Esophagus squamous epithelium (tissue), 4 donors: ENCODE data around the gene TUBB6.

ENCODE experiments used
- POLR2A ChIP-seq, 4 donors: fragments of 450-650 bp; IDR thresholded peaks; one replicate each; pipeline ENCODE4 v1.6.1; 2017; ENCODE audit warnings: antibody characterized with exemption in 4 of 4, mild to moderate bottlenecking in 4 of 4, moderate library complexity in 3 of 4
- TF ChIP-seq, protein P1 (sequence below), 6 experiments: fragments of 450-650 bp in 4 of 6; fragments of 200-600 bp in 2 of 6; sonication (generic) in 2 of 6; IDR thresholded peaks; one replicate each; pipeline ENCODE4 v1.5.1; 2016 to 2019; ENCODE audit warnings: antibody characterized with exemption in 6 of 6, mild to moderate bottlenecking in 4 of 6, moderate library complexity in 4 of 6

DNA sequence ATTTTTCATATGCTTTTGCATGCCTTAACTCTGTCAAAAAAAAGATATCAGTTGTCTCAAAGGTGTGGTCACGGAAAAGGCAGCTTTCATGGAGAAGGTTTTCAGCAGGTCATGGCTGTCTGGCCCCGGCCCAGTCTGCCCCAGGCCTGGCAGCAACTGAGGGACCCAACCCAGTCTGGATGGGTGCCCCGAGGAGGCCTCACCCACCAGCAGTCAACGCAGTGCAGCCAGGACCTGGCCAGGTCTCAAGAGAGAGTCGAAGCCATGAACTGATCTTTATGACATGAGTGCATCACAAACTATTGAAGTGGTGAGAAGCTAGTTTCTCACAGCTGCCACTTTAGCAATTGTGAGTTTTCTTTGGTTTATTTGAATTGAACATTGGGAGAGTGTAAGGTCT, 7.9 kb downstream of the TUBB6 start:
- TF ChIP-seq, protein P1, sequence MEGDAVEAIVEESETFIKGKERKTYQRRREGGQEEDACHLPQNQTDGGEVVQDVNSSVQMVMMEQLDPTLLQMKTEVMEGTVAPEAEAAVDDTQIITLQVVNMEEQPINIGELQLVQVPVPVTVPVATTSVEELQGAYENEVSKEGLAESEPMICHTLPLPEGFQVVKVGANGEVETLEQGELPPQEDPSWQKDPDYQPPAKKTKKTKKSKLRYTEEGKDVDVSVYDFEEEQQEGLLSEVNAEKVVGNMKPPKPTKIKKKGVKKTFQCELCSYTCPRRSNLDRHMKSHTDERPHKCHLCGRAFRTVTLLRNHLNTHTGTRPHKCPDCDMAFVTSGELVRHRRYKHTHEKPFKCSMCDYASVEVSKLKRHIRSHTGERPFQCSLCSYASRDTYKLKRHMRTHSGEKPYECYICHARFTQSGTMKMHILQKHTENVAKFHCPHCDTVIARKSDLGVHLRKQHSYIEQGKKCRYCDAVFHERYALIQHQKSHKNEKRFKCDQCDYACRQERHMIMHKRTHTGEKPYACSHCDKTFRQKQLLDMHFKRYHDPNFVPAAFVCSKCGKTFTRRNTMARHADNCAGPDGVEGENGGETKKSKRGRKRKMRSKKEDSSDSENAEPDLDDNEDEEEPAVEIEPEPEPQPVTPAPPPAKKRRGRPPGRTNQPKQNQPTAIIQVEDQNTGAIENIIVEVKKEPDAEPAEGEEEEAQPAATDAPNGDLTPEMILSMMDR (IDR thresholded peaks at IDR 0.05) = no peak
- no peak for TF ChIP-seq POLR2A (IDR thresholded peaks at IDR 0.05)
